GM19468 (cell line): ENCODE results near the gene DOCK4.

Experiments
- ATAC-seq: cut with Tn5 transposase; IDR thresholded peaks from one replicate; pipeline ENCODE4 v1.9.1; 2021; ENCODE audit warnings: mild to moderate bottlenecking, moderate library complexity, moderate number of reproducible peaks; ENCODE audit not compliant: unreplicated experiment; ENCODE audit errors: extremely low read depth

Gene DOCK4

GRCh38 chr7:112192236-112193154, 13.7 kb downstream of the DOCK4 start:
- ATAC-seq: no peak

- no peak for ATAC-seq
Measured at GRCh38 chr7:112190120-112190519, 16.1 kb downstream of the DOCK4 start.

- ATAC-seq: no peak
Measured at GRCh38 chr7:112189691-112190090, 16.5 kb downstream of the DOCK4 start.

- no peak for ATAC-seq
Measured at GRCh38 chr7:112188257-112188656, 17.9 kb downstream of the DOCK4 start.

- ATAC-seq: no peak
Measured at GRCh38 chr7:112186300-112186699, 19.9 kb downstream of the DOCK4 start.

- no peak for ATAC-seq
Measured at GRCh38 chr7:112185005-112185834, 21.0 kb downstream of the DOCK4 start.

GRCh38 chr7:112184455-112184854, 21.7 kb downstream of the DOCK4 start:
- ATAC-seq: no peak

GRCh38 chr7:112183266-112183665, 22.9 kb downstream of the DOCK4 start:
- no peak for ATAC-seq

- ATAC-seq: no peak
Measured at GRCh38 chr7:112182749-112183148, 23.4 kb downstream of the DOCK4 start.

- ATAC-seq: no peak
Measured at GRCh38 chr7:112180223-112180622, 26.0 kb downstream of the DOCK4 start.

- ATAC-seq: no peak
Measured at GRCh38 chr7:112176693-112177415, 29.3 kb downstream of the DOCK4 start.

GRCh38 chr7:112176241-112176640, 30.0 kb downstream of the DOCK4 start:
- ATAC-seq: no peak

- no peak for ATAC-seq
Measured at GRCh38 chr7:112174192-112174591, 32.0 kb downstream of the DOCK4 start.

- no peak for ATAC-seq
Measured at GRCh38 chr7:112173568-112173905, 32.7 kb downstream of the DOCK4 start.

GRCh38 chr7:112172870-112173567, 33.2 kb downstream of the DOCK4 start:
- no peak for ATAC-seq

GRCh38 chr7:112171673-112172072, 34.5 kb downstream of the DOCK4 start:
- no peak for ATAC-seq

- no peak for ATAC-seq
Measured at GRCh38 chr7:112168915-112169314, 37.3 kb downstream of the DOCK4 start.

- no peak for ATAC-seq
Measured at GRCh38 chr7:112167147-112167546, 39.1 kb downstream of the DOCK4 start.

GRCh38 chr7:112162784-112163506, 43.3 kb downstream of the DOCK4 start:
- ATAC-seq: no peak
